ENCODE results near the gene SH3RF3. TPM values are rescaled to one million over a fixed set of nuclear protein-coding genes. Genes with fewer than 3 reads are reported as not detected.

SH3RF3 gene
- total and polyA plus RNA-seq, 4 donors: 2.9 to 9.7 (median 8.6) TPM

DNA sequence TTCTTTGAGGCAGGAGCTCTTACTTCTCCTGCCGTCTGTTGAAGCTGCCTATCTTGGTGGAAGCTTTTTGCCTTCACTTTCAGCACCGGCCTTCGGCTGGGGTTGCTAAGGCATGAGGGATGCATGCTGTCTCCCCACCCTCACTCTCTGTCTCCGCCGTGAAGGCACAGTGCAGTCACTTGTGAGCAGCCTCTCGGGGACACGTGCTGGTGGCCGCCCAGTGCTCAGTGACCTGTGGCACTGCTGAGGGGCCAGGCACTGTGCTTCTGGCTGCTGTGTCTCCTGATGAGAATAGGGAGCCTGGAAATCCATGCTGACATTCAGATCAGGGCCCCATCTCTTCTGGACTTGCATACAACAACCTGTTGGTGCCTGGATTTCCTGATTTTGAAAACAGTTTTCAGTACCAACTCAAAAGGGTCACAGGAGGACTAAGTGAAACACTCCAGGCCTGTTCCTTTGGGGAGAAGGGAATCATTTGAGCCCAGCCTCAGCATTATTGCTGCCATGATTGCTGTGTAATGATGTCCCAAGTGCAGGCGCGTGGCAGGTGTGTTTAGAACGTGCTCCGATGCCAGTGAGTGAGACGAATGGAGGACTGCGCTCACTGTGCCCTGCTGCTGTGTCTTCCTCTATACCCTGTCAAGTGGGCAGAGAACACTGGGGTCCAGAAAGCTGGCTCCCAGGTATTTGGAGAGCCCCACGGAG lies 266.6 kb downstream of the SH3RF3 start:
- peaks cover 0 to 3% (median 0%) of the 10 kb centered on the region in 4 donors for H3K9me3 ChIP-seq (ENCODE audit: control insufficient read depth in 4 of 4, insufficient read depth in 3 of 4, low read length in 3 of 4)
- WGBS, 2 donors: 87 to 88% methylated on average over 15 of the region's 15 CpGs
- H3K4me3 ChIP-seq: no peak overlapping the region
- TF ChIP-seq, protein P1, sequence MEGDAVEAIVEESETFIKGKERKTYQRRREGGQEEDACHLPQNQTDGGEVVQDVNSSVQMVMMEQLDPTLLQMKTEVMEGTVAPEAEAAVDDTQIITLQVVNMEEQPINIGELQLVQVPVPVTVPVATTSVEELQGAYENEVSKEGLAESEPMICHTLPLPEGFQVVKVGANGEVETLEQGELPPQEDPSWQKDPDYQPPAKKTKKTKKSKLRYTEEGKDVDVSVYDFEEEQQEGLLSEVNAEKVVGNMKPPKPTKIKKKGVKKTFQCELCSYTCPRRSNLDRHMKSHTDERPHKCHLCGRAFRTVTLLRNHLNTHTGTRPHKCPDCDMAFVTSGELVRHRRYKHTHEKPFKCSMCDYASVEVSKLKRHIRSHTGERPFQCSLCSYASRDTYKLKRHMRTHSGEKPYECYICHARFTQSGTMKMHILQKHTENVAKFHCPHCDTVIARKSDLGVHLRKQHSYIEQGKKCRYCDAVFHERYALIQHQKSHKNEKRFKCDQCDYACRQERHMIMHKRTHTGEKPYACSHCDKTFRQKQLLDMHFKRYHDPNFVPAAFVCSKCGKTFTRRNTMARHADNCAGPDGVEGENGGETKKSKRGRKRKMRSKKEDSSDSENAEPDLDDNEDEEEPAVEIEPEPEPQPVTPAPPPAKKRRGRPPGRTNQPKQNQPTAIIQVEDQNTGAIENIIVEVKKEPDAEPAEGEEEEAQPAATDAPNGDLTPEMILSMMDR (IDR thresholded peaks at IDR 0.05; ENCODE audit: control extremely low read depth, extremely low read depth): no peak
- no peaks in the 10 kb centered on the region for H3K27me3 ChIP-seq (ENCODE audit: control insufficient read depth in 3 of 3, insufficient read depth in 3 of 3, low read length in 2 of 3)
- peaks cover 0 to 7% (median 3%) of the 10 kb centered on the region in 4 donors for H3K36me3 ChIP-seq (ENCODE audit: control insufficient read depth in 4 of 4, insufficient read depth in 4 of 4, low read length in 4 of 4)
- ATAC-seq (ENCODE audit: insufficient read depth, low FRiP score) (no peak), DNase-seq (no peak)
- H3K4me1 ChIP-seq (ENCODE audit: control insufficient read depth in 5 of 5, insufficient read depth in 5 of 5, low read length in 5 of 5): peaks cover 0 to 4% (median 0%) of the 10 kb centered on the region in 5 donors
- no peak overlapping the region for H3K27ac ChIP-seq (ENCODE audit: low read depth in 1 of 2, low read length in 1 of 2)
- no peak overlapping the region for H3K9ac ChIP-seq (ENCODE audit: insufficient read depth in 1 of 2, low read length in 2 of 2)

GRCh38 chr2:109396202-109397180 lies 267.5 kb downstream of the SH3RF3 start:
- peaks cover 0 to 3% (median 0%) of the 10 kb centered on the region in 4 donors for H3K9me3 ChIP-seq (ENCODE audit: control insufficient read depth in 4 of 4, insufficient read depth in 3 of 4, low read length in 3 of 4)
- no peak overlapping the region for H3K9ac ChIP-seq (ENCODE audit: insufficient read depth in 1 of 2, low read length in 2 of 2)
- H3K27me3 ChIP-seq (ENCODE audit: control insufficient read depth in 3 of 3, insufficient read depth in 3 of 3, low read length in 2 of 3): no peaks in the 10 kb centered on the region
- peaks cover 0 to 4% (median 0%) of the 10 kb centered on the region in 5 donors for H3K4me1 ChIP-seq (ENCODE audit: control insufficient read depth in 5 of 5, insufficient read depth in 5 of 5, low read length in 5 of 5)
- TF ChIP-seq, protein P1 (IDR thresholded peaks at IDR 0.05; ENCODE audit: control extremely low read depth, extremely low read depth): no peak
- DNase-seq: no peak
- no peak overlapping the region for H3K27ac ChIP-seq (ENCODE audit: low read depth in 1 of 2, low read length in 1 of 2)
- no peak for ATAC-seq (ENCODE audit: insufficient read depth, low FRiP score)
- no peak overlapping the region for H3K4me3 ChIP-seq
- peaks cover 0 to 7% (median 4%) of the 10 kb centered on the region in 4 donors for H3K36me3 ChIP-seq (ENCODE audit: control insufficient read depth in 4 of 4, insufficient read depth in 4 of 4, low read length in 4 of 4)
- 67 to 74% methylated on average over 15 of the region's 15 CpGs for WGBS, 2 donors

DNA sequence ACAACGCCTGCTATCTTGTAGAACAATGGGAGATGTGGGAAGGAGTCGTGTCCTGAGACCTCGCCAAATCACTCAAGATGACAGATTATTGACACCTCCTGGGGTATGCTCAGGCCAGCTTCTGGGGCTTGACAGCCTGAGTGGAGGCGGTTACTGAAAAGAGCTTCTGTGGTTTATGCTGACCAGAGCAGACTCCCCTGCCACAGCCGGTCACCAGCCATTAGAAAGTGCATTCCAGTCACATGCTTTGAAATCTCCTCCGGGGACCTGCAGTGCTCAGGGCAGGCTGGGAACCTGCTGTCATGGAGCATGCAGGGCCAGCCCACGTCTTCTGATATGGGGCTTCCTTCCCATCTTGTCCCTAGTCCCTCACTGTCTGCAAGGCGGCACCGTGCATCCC lies 268.9 kb downstream of the SH3RF3 start:
- no peak overlapping the region for H3K4me3 ChIP-seq
- H3K9me3 ChIP-seq (ENCODE audit: control insufficient read depth in 4 of 4, insufficient read depth in 3 of 4, low read length in 3 of 4): peaks cover 0 to 3% (median 0%) of the 10 kb centered on the region in 4 donors
- peaks cover 0 to 7% (median 4%) of the 10 kb centered on the region in 4 donors for H3K36me3 ChIP-seq (ENCODE audit: control insufficient read depth in 4 of 4, insufficient read depth in 4 of 4, low read length in 4 of 4)
- TF ChIP-seq, protein P1 (IDR thresholded peaks at IDR 0.05; ENCODE audit: control extremely low read depth, extremely low read depth): no peak
- H3K9ac ChIP-seq (ENCODE audit: insufficient read depth in 1 of 2, low read length in 2 of 2): no peak overlapping the region
- ATAC-seq (ENCODE audit: insufficient read depth, low FRiP score): no peak
- no peak for DNase-seq
- H3K4me1 ChIP-seq (ENCODE audit: control insufficient read depth in 5 of 5, insufficient read depth in 5 of 5, low read length in 5 of 5): peaks cover 0 to 6% (median 0%) of the 10 kb centered on the region in 5 donors
- H3K27ac ChIP-seq (ENCODE audit: low read depth in 1 of 2, low read length in 1 of 2): no peak overlapping the region
- 89 to 94% methylated on average over 9 of the region's 9 CpGs for WGBS, 2 donors
- no peaks in the 10 kb centered on the region for H3K27me3 ChIP-seq (ENCODE audit: control insufficient read depth in 3 of 3, insufficient read depth in 3 of 3, low read length in 2 of 3)

Data from lung (tissue), 12 donors.